Stimulated activated CD4-positive, alpha-beta T cell treated with anti-CD3 and anti-CD28 coated beads, Interleukin-2, amount 100 ng/mL, for 24 hours (primary cell): Measurements from ENCODE around the gene PTPRN2.

Source experiments
- DNase-seq, 2 donors: peaks; one replicate each; pipeline ENCODE4 v3.0.0-alpha.2; 2020

PTPRN2 gene

GRCh38 chr7:157687845-157688532, 899.6 kb downstream of the PTPRN2 start:
- no peak for DNase-seq

GRCh38 chr7:157687158-157687557, 900.5 kb downstream of the PTPRN2 start:
- DNase-seq: no peak

GRCh38 chr7:157686285-157686894, 901.2 kb downstream of the PTPRN2 start:
- DNase-seq: no peak

GRCh38 chr7:157685430-157686284, 902.0 kb downstream of the PTPRN2 start:
- DNase-seq: no peak

GRCh38 chr7:157684909-157685429, 902.7 kb downstream of the PTPRN2 start:
- no peak for DNase-seq

- DNase-seq: no peak
Observed at GRCh38 chr7:157684157-157684908, 903.3 kb downstream of the PTPRN2 start.

- no peak for DNase-seq
Observed at GRCh38 chr7:157683747-157684156, 903.9 kb downstream of the PTPRN2 start.

GRCh38 chr7:157682946-157683746, 904.5 kb downstream of the PTPRN2 start:
- DNase-seq: no peak

GRCh38 chr7:157682064-157682945, 905.3 kb downstream of the PTPRN2 start:
- DNase-seq: no peak

GRCh38 chr7:157679607-157680006, 908.0 kb downstream of the PTPRN2 start:
- DNase-seq: no peak

- no peak for DNase-seq
Observed at GRCh38 chr7:157678501-157678900, 909.1 kb downstream of the PTPRN2 start.

- DNase-seq: peak in 1 of 2 donors; percentile 15
Observed at GRCh38 chr7:157676456-157677255, 911.0 kb downstream of the PTPRN2 start.

- DNase-seq: peak in 1 of 2 donors; percentile 19
Observed at GRCh38 chr7:157676001-157676400, 911.6 kb downstream of the PTPRN2 start.

GRCh38 chr7:157675427-157675927, 912.1 kb downstream of the PTPRN2 start:
- DNase-seq: no peak

GRCh38 chr7:157674715-157675426, 912.8 kb downstream of the PTPRN2 start:
- peak in 1 of 2 donors; percentile 14 for DNase-seq

- no peak for DNase-seq
Observed at GRCh38 chr7:157674027-157674714, 913.5 kb downstream of the PTPRN2 start.

GRCh38 chr7:157673573-157673972, 914.0 kb downstream of the PTPRN2 start:
- no peak for DNase-seq
